NT2/D1 (cell line): Measurements from ENCODE around the gene HS3ST1.

Source experiments
- DNase-seq: peaks from one replicate; pipeline ENCODE4 v3.0.0-alpha.2; 2011; ENCODE audit warnings: low read depth, low spot score
- H3K27me3 ChIP-seq: 2 replicates; pipeline ENCODE4 v1.6.0; 2011; ENCODE audit warnings: mild to moderate bottlenecking; ENCODE audit not compliant: insufficient read length, insufficient read depth
- H3K36me3 ChIP-seq: 2 replicates; pipeline ENCODE4 v1.6.1; 2011; ENCODE audit warnings: mild to moderate bottlenecking, low read length, mixed read lengths; ENCODE audit not compliant: insufficient read depth, insufficient read length
- H3K4me1 ChIP-seq: 2 replicates; pipeline ENCODE4 v1.5.1; 2011; ENCODE audit not compliant: insufficient read depth, insufficient read length
- H3K4me3 ChIP-seq: 2 replicates; pipeline ENCODE4 v1.5.1; 2011; ENCODE audit warnings: low read depth; ENCODE audit not compliant: insufficient read length
- H3K9ac ChIP-seq: 2 replicates; pipeline ENCODE4 v1.6.0; 2011; ENCODE audit warnings: low read depth; ENCODE audit not compliant: insufficient read length
- H3K9me3 ChIP-seq: 2 replicates; pipeline ENCODE4 v1.5.1; 2011; ENCODE audit warnings: mild to moderate bottlenecking, low read length; ENCODE audit not compliant: insufficient read depth
- SUZ12 ChIP-seq: IDR thresholded peaks from 2 replicates; pipeline ENCODE4 v1.6.1; 2011; ENCODE audit not compliant: insufficient read length, insufficient read depth; ENCODE audit errors: extremely low read depth
- YY1 ChIP-seq: IDR thresholded peaks from 2 replicates; pipeline ENCODE4 v1.6.1; 2011; ENCODE audit not compliant: insufficient read length, insufficient read depth
- ZNF274 ChIP-seq: IDR thresholded peaks from 2 replicates; pipeline ENCODE4 v1.6.1; 2011; ENCODE audit warnings: mild to moderate bottlenecking, low read depth, low read length

Gene HS3ST1

GRCh38 chr4:11416071-11416766, 12.5 kb downstream of the HS3ST1 start:
- no peaks in the 10 kb centered on the region for H3K36me3 ChIP-seq
- H3K27me3 ChIP-seq: no peaks in the 10 kb centered on the region
- H3K9ac ChIP-seq: no peak overlapping the region

GRCh38 chr4:11415409-11416070, 13.2 kb downstream of the HS3ST1 start:
- Histone ChIP-seq H3K4me1 (no peaks in the 10 kb centered on the region), H3K4me3 (no peak overlapping the region), H3K9ac (no peak overlapping the region), H3K27me3 (no peaks in the 10 kb centered on the region), H3K9me3 (no peaks in the 10 kb centered on the region), H3K36me3 (no peaks in the 10 kb centered on the region)
- no peak for DNase-seq
- TF ChIP-seq YY1 (no peak), SUZ12 (no peak), ZNF274 (no peak)

More at GRCh38 chr4:11416071-11416766, 12.5 kb downstream of the HS3ST1 start:
- TF ChIP-seq SUZ12 (no peak), YY1 (no peak), ZNF274 (no peak)
- no peaks in the 10 kb centered on the region for H3K4me1 ChIP-seq
- no peak overlapping the region for H3K4me3 ChIP-seq
- H3K9me3 ChIP-seq: no peaks in the 10 kb centered on the region
- no peak for DNase-seq

- Histone ChIP-seq H3K36me3 (no peaks in the 10 kb centered on the region), H3K27me3 (no peaks in the 10 kb centered on the region), H3K4me3 (no peak overlapping the region), H3K9ac (no peak overlapping the region), H3K4me1 (no peaks in the 10 kb centered on the region), H3K9me3 (no peaks in the 10 kb centered on the region)
- DNase-seq: no peak
- TF ChIP-seq YY1 (no peak), ZNF274 (no peak), SUZ12 (no peak)
Observed at GRCh38 chr4:11412211-11412610, 16.5 kb downstream of the HS3ST1 start.

- no peak for DNase-seq
- H3K4me1 ChIP-seq: no peaks in the 10 kb centered on the region
- no peak for TF ChIP-seq YY1
- no peak for TF ChIP-seq ZNF274
- no peak for TF ChIP-seq SUZ12
Observed at GRCh38 chr4:11409632-11410031, 19.1 kb downstream of the HS3ST1 start.

GRCh38 chr4:11408233-11408967, 20.3 kb downstream of the HS3ST1 start:
- H3K4me3 ChIP-seq: no peak overlapping the region
- H3K4me1 ChIP-seq: no peaks in the 10 kb centered on the region
- no peak for TF ChIP-seq SUZ12
- TF ChIP-seq ZNF274: no peak
- H3K9ac ChIP-seq: no peak overlapping the region
- DNase-seq: no peak
- no peaks in the 10 kb centered on the region for H3K9me3 ChIP-seq
- H3K27me3 ChIP-seq: no peaks in the 10 kb centered on the region
- no peaks in the 10 kb centered on the region for H3K36me3 ChIP-seq

More at GRCh38 chr4:11409632-11410031, 19.1 kb downstream of the HS3ST1 start:
- no peak overlapping the region for H3K4me3 ChIP-seq
- no peak overlapping the region for H3K9ac ChIP-seq
- H3K36me3 ChIP-seq: no peaks in the 10 kb centered on the region
- no peaks in the 10 kb centered on the region for H3K27me3 ChIP-seq
- H3K9me3 ChIP-seq: no peaks in the 10 kb centered on the region

GRCh38 chr4:11407551-11407950, 21.1 kb downstream of the HS3ST1 start:
- DNase-seq: no peak
- no peak overlapping the region for H3K4me3 ChIP-seq
- no peak overlapping the region for H3K9ac ChIP-seq

GRCh38 chr4:11404431-11404830, 24.3 kb downstream of the HS3ST1 start:
- TF ChIP-seq YY1 (no peak), SUZ12 (no peak), ZNF274 (no peak)

More at GRCh38 chr4:11407551-11407950, 21.1 kb downstream of the HS3ST1 start:
- Histone ChIP-seq H3K36me3 (no peaks in the 10 kb centered on the region), H3K27me3 (no peaks in the 10 kb centered on the region), H3K9me3 (no peaks in the 10 kb centered on the region), H3K4me1 (no peaks in the 10 kb centered on the region)
- TF ChIP-seq SUZ12 (no peak), ZNF274 (no peak), YY1 (no peak)

More at GRCh38 chr4:11404431-11404830, 24.3 kb downstream of the HS3ST1 start:
- no peak overlapping the region for H3K9ac ChIP-seq
- no peak for DNase-seq
- H3K27me3 ChIP-seq: no peaks in the 10 kb centered on the region
- no peaks in the 10 kb centered on the region; the same call in 1 of the 2 replicates for H3K9me3 ChIP-seq
- H3K36me3 ChIP-seq: peaks cover 4% of the 10 kb centered on the region
- H3K4me1 ChIP-seq: no peaks in the 10 kb centered on the region
- no peak overlapping the region for H3K4me3 ChIP-seq
